ENCODE results near the gene OTOF. TPM values are rescaled to one million over a fixed set of nuclear protein-coding genes. Genes with fewer than 3 reads are reported as not detected.

The OTOF gene
- total RNA-seq, 1 donor: not detected

DNA sequence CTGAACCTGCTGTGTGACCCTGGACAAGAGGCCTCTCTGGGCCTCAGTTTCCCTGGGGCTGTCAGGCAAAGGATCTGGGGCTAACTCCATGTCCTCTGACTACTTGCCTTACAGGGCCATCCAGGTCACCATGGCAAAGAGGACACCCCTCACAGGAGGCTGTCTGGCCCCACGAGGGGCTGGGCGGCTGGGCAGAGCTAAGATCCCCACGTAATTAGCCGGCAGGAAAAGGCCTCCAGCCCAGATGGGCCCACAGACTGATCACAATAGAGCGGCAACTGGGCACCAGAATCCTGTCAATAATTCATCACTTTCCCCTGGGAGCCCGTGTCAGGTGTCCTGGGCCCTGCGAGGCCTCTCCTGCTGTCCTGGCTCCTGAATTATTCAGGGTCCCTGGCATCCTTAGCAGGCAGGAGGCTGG lies 44.8 kb upstream of the OTOF start:
- no peak overlapping the region for H2AFZ ChIP-seq (ENCODE audit: low read length)
- no peaks in the 10 kb centered on the region for H3K36me3 ChIP-seq (ENCODE audit: insufficient read depth, low read length)
- no peak overlapping the region for H3K27ac ChIP-seq (ENCODE audit: low read depth, low read length)
- no peaks in the 10 kb centered on the region for H4K20me1 ChIP-seq (ENCODE audit: insufficient read depth, low read length)
- no peak overlapping the region for H3K4me3 ChIP-seq (ENCODE audit: insufficient read depth, low read length)
- TF ChIP-seq, protein P1, sequence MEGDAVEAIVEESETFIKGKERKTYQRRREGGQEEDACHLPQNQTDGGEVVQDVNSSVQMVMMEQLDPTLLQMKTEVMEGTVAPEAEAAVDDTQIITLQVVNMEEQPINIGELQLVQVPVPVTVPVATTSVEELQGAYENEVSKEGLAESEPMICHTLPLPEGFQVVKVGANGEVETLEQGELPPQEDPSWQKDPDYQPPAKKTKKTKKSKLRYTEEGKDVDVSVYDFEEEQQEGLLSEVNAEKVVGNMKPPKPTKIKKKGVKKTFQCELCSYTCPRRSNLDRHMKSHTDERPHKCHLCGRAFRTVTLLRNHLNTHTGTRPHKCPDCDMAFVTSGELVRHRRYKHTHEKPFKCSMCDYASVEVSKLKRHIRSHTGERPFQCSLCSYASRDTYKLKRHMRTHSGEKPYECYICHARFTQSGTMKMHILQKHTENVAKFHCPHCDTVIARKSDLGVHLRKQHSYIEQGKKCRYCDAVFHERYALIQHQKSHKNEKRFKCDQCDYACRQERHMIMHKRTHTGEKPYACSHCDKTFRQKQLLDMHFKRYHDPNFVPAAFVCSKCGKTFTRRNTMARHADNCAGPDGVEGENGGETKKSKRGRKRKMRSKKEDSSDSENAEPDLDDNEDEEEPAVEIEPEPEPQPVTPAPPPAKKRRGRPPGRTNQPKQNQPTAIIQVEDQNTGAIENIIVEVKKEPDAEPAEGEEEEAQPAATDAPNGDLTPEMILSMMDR (IDR thresholded peaks at IDR 0.05; ENCODE audit: extremely low read depth, low read depth, low read length): no peak
- no peaks in the 10 kb centered on the region for H3K4me1 ChIP-seq (ENCODE audit: insufficient read depth, low read length)
- no peaks in the 10 kb centered on the region for H3K79me2 ChIP-seq (ENCODE audit: insufficient read depth, low read length)
- H3K9me3 ChIP-seq (ENCODE audit: low read depth, low read length): no peaks in the 10 kb centered on the region
- H3K27me3 ChIP-seq (ENCODE audit: insufficient read depth, low read length): peaks cover 28% of the 10 kb centered on the region
- DNase-seq (ENCODE audit: insufficient read length, low spot score, missing footprints): no peak
- H3K4me2 ChIP-seq (ENCODE audit: insufficient read depth, low read length): no peak overlapping the region

DNA sequence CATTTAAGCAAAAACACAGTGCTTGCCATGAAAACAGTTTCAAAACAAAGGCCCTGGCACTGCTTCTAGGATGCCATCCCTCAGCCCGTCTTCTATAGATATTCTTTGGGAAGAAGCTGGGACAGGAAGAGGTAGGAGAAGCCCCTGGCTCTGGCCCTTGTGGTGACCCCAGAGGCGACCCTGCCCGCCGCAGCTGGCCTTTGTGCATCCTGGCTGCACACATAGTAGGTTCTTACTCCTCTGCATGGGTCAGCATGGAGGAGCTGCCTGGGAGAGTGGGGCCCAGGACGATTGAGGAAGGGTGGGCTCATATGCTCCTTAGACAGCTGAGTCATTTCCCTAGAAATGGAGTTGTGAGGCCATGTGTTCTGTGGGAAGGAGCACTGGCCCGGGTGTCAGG lies 44.4 kb upstream of the OTOF start:
- no peaks in the 10 kb centered on the region for H4K20me1 ChIP-seq (ENCODE audit: insufficient read depth, low read length)
- no peaks in the 10 kb centered on the region for H3K9me3 ChIP-seq (ENCODE audit: low read depth, low read length)
- H3K4me1 ChIP-seq (ENCODE audit: insufficient read depth, low read length): no peaks in the 10 kb centered on the region
- H3K27ac ChIP-seq (ENCODE audit: low read depth, low read length): no peak overlapping the region
- H3K27me3 ChIP-seq (ENCODE audit: insufficient read depth, low read length): peaks cover 28% of the 10 kb centered on the region
- no peak overlapping the region for H3K4me2 ChIP-seq (ENCODE audit: insufficient read depth, low read length)
- H2AFZ ChIP-seq (ENCODE audit: low read length): no peak overlapping the region
- peak; percentile 60 for DNase-seq (ENCODE audit: insufficient read length, low spot score, missing footprints)
- H3K79me2 ChIP-seq (ENCODE audit: insufficient read depth, low read length): no peaks in the 10 kb centered on the region
- no peak overlapping the region for H3K4me3 ChIP-seq (ENCODE audit: insufficient read depth, low read length)
- no peaks in the 10 kb centered on the region for H3K36me3 ChIP-seq (ENCODE audit: insufficient read depth, low read length)
- TF ChIP-seq, protein P1 (IDR thresholded peaks at IDR 0.05; ENCODE audit: extremely low read depth, low read depth, low read length): no peak

DNA sequence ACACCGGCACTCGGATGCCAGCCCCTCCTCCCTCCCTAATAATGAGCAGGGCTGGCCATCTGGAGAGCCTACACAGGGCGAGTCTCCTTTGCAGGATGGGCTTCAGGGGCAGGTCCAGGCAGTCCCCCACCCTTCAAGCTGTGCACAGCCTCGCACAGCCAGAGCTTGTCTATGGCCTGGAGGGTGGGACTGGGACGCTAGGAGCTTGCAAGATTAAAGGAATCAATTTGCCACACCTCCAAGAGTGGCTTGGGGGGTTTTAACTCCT lies 43.9 kb upstream of the OTOF start:
- H3K79me2 ChIP-seq (ENCODE audit: insufficient read depth, low read length): no peaks in the 10 kb centered on the region
- DNase-seq (ENCODE audit: insufficient read length, low spot score, missing footprints): peak; percentile 29
- H3K27me3 ChIP-seq (ENCODE audit: insufficient read depth, low read length): peaks cover 31% of the 10 kb centered on the region
- no peak overlapping the region for H3K27ac ChIP-seq (ENCODE audit: low read depth, low read length)
- no peaks in the 10 kb centered on the region for H3K36me3 ChIP-seq (ENCODE audit: insufficient read depth, low read length)
- no peaks in the 10 kb centered on the region for H4K20me1 ChIP-seq (ENCODE audit: insufficient read depth, low read length)
- H3K4me3 ChIP-seq (ENCODE audit: insufficient read depth, low read length): no peak overlapping the region
- H3K4me1 ChIP-seq (ENCODE audit: insufficient read depth, low read length): no peaks in the 10 kb centered on the region
- TF ChIP-seq, protein P1 (IDR thresholded peaks at IDR 0.05; ENCODE audit: extremely low read depth, low read depth, low read length): no peak
- H3K9me3 ChIP-seq (ENCODE audit: low read depth, low read length): no peaks in the 10 kb centered on the region
- no peak overlapping the region for H3K4me2 ChIP-seq (ENCODE audit: insufficient read depth, low read length)
- no peak overlapping the region for H2AFZ ChIP-seq (ENCODE audit: low read length)

DNA sequence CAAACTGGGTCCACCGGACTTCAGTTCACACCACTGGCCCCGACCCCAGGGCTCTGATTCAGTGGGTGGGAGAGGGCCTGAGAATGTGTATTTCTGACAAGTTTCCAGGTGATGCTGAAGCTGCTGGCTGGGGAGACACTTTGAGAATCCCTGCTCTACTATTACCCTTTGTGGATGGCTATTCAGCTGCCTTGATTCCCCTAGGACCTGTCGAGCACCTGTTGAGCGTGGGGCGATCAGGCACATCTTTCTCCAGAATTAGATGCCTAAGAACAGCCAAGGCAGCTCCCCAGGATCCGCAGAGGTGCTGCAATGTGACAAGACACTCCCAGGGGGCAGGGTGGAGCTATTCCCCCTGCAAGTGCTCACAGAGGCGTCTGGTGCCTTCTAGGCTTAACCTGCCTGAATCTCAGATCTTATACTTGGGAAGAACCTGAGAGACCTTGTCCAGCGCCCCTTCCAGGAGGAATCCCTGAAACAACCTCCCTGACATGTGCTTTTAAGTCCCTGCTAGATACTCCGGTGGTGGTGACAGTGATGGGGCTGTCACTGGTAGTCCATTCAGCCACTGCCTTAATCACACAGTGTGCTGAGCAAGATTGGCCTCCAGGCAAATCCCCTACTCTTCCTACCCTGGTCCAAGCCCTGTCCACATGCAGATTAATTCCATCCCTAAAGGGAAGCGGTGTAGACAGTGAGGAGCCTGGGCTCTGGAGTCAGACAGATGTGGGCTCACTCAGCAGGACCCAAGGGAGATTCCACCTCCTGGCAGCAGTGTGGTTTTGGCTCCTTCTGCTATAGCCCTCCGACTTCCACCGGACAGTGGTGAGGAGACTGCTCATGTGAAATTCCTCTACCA lies 43.4 kb upstream of the OTOF start:
- H3K4me3 ChIP-seq (ENCODE audit: insufficient read depth, low read length): no peak overlapping the region
- H3K27ac ChIP-seq (ENCODE audit: low read depth, low read length): no peak overlapping the region
- H3K4me2 ChIP-seq (ENCODE audit: insufficient read depth, low read length): no peak overlapping the region
- no peaks in the 10 kb centered on the region for H3K4me1 ChIP-seq (ENCODE audit: insufficient read depth, low read length)
- H3K79me2 ChIP-seq (ENCODE audit: insufficient read depth, low read length): no peaks in the 10 kb centered on the region
- DNase-seq (ENCODE audit: insufficient read length, low spot score, missing footprints): peak; percentile 35
- peaks cover 32% of the 10 kb centered on the region for H3K27me3 ChIP-seq (ENCODE audit: insufficient read depth, low read length)
- H3K36me3 ChIP-seq (ENCODE audit: insufficient read depth, low read length): no peaks in the 10 kb centered on the region
- H3K9me3 ChIP-seq (ENCODE audit: low read depth, low read length): no peaks in the 10 kb centered on the region
- no peak overlapping the region for H2AFZ ChIP-seq (ENCODE audit: low read length)
- no peaks in the 10 kb centered on the region for H4K20me1 ChIP-seq (ENCODE audit: insufficient read depth, low read length)
- TF ChIP-seq, protein P1 (IDR thresholded peaks at IDR 0.05; ENCODE audit: extremely low read depth, low read depth, low read length): no peak

Measured in osteoblast (primary cell).